Measurements from ENCODE around the gene FIBP. TPM values are rescaled to one million over a fixed set of nuclear protein-coding genes. Genes with fewer than 3 reads are reported as not detected.

The FIBP gene
- total and polyA plus RNA-seq, 2 of the 8 experiments (the other 6 are each of a cell fraction or from before 2014, with no cell fraction given), result 74.3 to 173 TPM

- H3K79me1 ChIP-seq (ENCODE audit: low read depth, low read length), result no peaks in the 10 kb centered on the region; the same call in 1 of the 2 replicates
- H3K4me3 ChIP-seq (ENCODE audit: extremely low read depth in 1 of 4, insufficient read depth in 2 of 4, low read depth in 3 of 4, low read length in 4 of 4), result peak overlapping the region; percentile 39 to 71 (median 52)
- H3K79me2 ChIP-seq (ENCODE audit: control insufficient read depth in 1 of 2, insufficient read depth in 2 of 2, low read length in 2 of 2), result no peaks in the 10 kb centered on the region
- H3K23me2 ChIP-seq (ENCODE audit: low read depth, low read length), result peaks cover 9% of the 10 kb centered on the region; the same call in 1 of the 2 replicates
- DNase-seq (ENCODE audit: low read depth in 1 of 2, low spot score in 2 of 2), result peak in 1 of 2 experiments; percentile 77
- H3K18ac ChIP-seq (ENCODE audit: extremely low read depth, low read length), result peak overlapping the region; percentile 87
- ChIA-PET CTCF (ENCODE audit: partially characterized antibody) (interaction anchor here (0.8 to 9.7 kb wide), 5 partner anchors 12 to 306 kb away, joined by 3 to 150 read pairs (median 3); partner anchors contain the start of genes CCDC85B, FIBP and MUS81), POLR2A (ENCODE audit: partially characterized antibody) (interaction anchor here (1.1 to 3.7 kb wide), 6 partner anchors 9 to 188 kb away, joined by 3 to 18 read pairs (median 4); partner anchors contain the start of genes BANF1, CCDC85B, EFEMP2 and EIF1AD)
- peak overlapping the region; percentile 40 for H2BK12ac ChIP-seq (ENCODE audit: low read depth, low read length)
- H3K36me3 ChIP-seq (ENCODE audit: control insufficient read depth in 2 of 4, insufficient read depth in 4 of 4, low read length in 3 of 4), result no peaks in the 10 kb centered on the region
- no peak overlapping the region for H4K5ac ChIP-seq (ENCODE audit: insufficient read length, low read depth, low read length)
- H2BK20ac ChIP-seq (ENCODE audit: low read length), result no peak overlapping the region
- peak overlapping the region; percentile 78 to 89 for H3K4me2 ChIP-seq (ENCODE audit: insufficient read depth in 1 of 2, low read depth in 2 of 2, low read length in 2 of 2)
- WGBS, 2 experiments (ENCODE audit: extremely low coverage in 1 of 2, insufficient coverage in 1 of 2, insufficient read length in 1 of 2, insufficient replicate concordance in 2 of 2, low coverage in 1 of 2, low lambda C conversion rate in 2 of 2, missing lambda C conversion rate in 1 of 2), result 3% methylated on average over 50 of the region's 78 CpGs; no CpG with 5 or more reads in 1 of the 2 experiments
- H4K8ac ChIP-seq (ENCODE audit: extremely low read depth, insufficient read depth, low read length), result peak overlapping the region; percentile 91
- no peak for FAIRE-seq
- peak overlapping the region in 3 of 4 experiments; percentile 20 to 38 (median 27); a peak in 4 of 7 replicates for H3K9ac ChIP-seq (replicated peaks in 1 of 4; ENCODE audit: extremely low read depth in 1 of 4, low read depth in 3 of 4, low read length in 3 of 4)
- peaks cover 15 to 41% (median 36%) of the 10 kb centered on the region in 4 experiments for H3K27me3 ChIP-seq (replicated peaks in 1 of 4; ENCODE audit: control insufficient read depth in 3 of 4, extremely low read depth in 1 of 4, insufficient read depth in 3 of 4, low read length in 3 of 4)
- H2AFZ ChIP-seq (ENCODE audit: low read length), result no peak overlapping the region
- no peak overlapping the region for H3K56ac ChIP-seq (replicated peaks; ENCODE audit: insufficient read length, low read depth, low read length)
- no peaks in the 10 kb centered on the region for H3K9me3 ChIP-seq (ENCODE audit: insufficient read depth in 2 of 2, low read depth in 1 of 2, low read length in 1 of 2)
- H3K27ac ChIP-seq (ENCODE audit: low read depth, low read length), result no peak overlapping the region
- H3K14ac ChIP-seq (ENCODE audit: insufficient read length), result no peak overlapping the region
- H2BK5ac ChIP-seq (ENCODE audit: low read depth, low read length), result peak overlapping the region; percentile 16; the same call in 1 of the 2 replicates
- H2AK5ac ChIP-seq (ENCODE audit: low read depth, low read length), result no peak overlapping the region
- peaks cover 3 to 11% (median 8%) of the 10 kb centered on the region in 4 experiments; a peak in 6 of 7 replicates for H3K4me1 ChIP-seq (replicated peaks in 1 of 4; ENCODE audit: control insufficient read depth in 3 of 4, insufficient read depth in 4 of 4, low read length in 3 of 4)
- H3K4ac ChIP-seq (replicated peaks; ENCODE audit: insufficient read length, low read depth, low read length), result no peak overlapping the region
- H4K20me1 ChIP-seq (replicated peaks in 1 of 2; ENCODE audit: control insufficient read depth in 1 of 2, insufficient read depth in 2 of 2, low read length in 2 of 2), result peaks cover 0 to 4% of the 10 kb centered on the region in 2 experiments
- H3K23ac ChIP-seq (ENCODE audit: insufficient read length), result no peak overlapping the region
- H2BK15ac ChIP-seq (ENCODE audit: low read length), result no peak overlapping the region
- peak overlapping the region; percentile 78 for H2BK120ac ChIP-seq (replicated peaks; ENCODE audit: low read depth, low read length)
- peak overlapping the region; percentile 4 for H4K91ac ChIP-seq (replicated peaks; ENCODE audit: insufficient read length, low read length)
- peak; percentile 53 for TF ChIP-seq KDM4A (IDR thresholded peaks at IDR 0.05; ENCODE audit: low read depth, low read length, severe bottlenecking)
- TF ChIP-seq POLR2A (IDR thresholded peaks at IDR 0.05; ENCODE audit: control extremely low read depth in 1 of 2, low read depth in 2 of 2, low read length in 2 of 2), result 0 out of 3 replicates have a peak, but pooled peaks of 1 of the 2 experiments have one; percentile 2
- TF ChIP-seq KDM5A (IDR thresholded peaks at IDR 0.05; ENCODE audit: low read length), result no peak
- TF ChIP-seq TBP (IDR thresholded peaks at IDR 0.05; ENCODE audit: low read depth, low read length), result peak; percentile 25; the same call in 1 of the 2 replicates
- TF ChIP-seq SUZ12 (IDR thresholded peaks at IDR 0.05; ENCODE audit: low read length), result peak; percentile 72
- TF ChIP-seq EZH2 (IDR thresholded peaks at IDR 0.05; ENCODE audit: low read depth, low read length, severe bottlenecking), result peak; percentile 68
- TF ChIP-seq PHF8 (conservative IDR thresholded peaks at IDR 0.05; ENCODE audit: low read depth, low read length), result 0 out of 2 replicates have a peak, but pooled peaks have one; percentile 32
- TF ChIP-seq MAFK (IDR thresholded peaks at IDR 0.05; ENCODE audit: low read depth, low read length), result peak; percentile 50; the same call in 1 of the 2 replicates
- TF ChIP-seq RNF2 (IDR thresholded peaks at IDR 0.05; ENCODE audit: borderline replicate concordance, low read depth, low read length, missing control alignments, poor library complexity, severe bottlenecking), result no peak
- TF ChIP-seq RXRA (IDR thresholded peaks at IDR 0.05; ENCODE audit: insufficient read depth, low read depth, low read length), result no peak
Observed at GRCh38 chr11:65899356-65900124, 11.3 kb upstream of the FIBP start.
